Measurements from ENCODE around the gene ASIC2. TPM values are rescaled to one million over a fixed set of nuclear protein-coding genes. Genes with fewer than 3 reads are reported as not detected.
A peak's percentile ranks its signal among the peaks of the same experiment; 100 is the strongest.

ASIC2 gene
- total RNA-seq, 4 donors from 2014 or later, result 0.48 TPM; not detected in 3

- ATAC-seq (ENCODE audit: low FRiP score) (no peak), DNase-seq (ENCODE audit: low spot score) (no peak)
- TF ChIP-seq CTCF (IDR thresholded peaks at IDR 0.05), result no peak
Measured at GRCh38 chr17:33261820-33262219, 31.3 kb downstream of the ASIC2 start.

GRCh38 chr17:33260638-33261037 is 32.5 kb downstream of the ASIC2 start:
- no peak for TF ChIP-seq CTCF (IDR thresholded peaks at IDR 0.05)
- ATAC-seq (ENCODE audit: low FRiP score) (no peak), DNase-seq (ENCODE audit: low spot score) (no peak)

- DNase-seq (ENCODE audit: low spot score), result no peak
- TF ChIP-seq CTCF (IDR thresholded peaks at IDR 0.05), result no peak
- ATAC-seq (ENCODE audit: low FRiP score), result no peak
Measured at GRCh38 chr17:33258296-33258695, 34.8 kb downstream of the ASIC2 start.

GRCh38 chr17:33245183-33245582 is 47.9 kb downstream of the ASIC2 start:
- ATAC-seq (ENCODE audit: low FRiP score) (no peak), DNase-seq (ENCODE audit: low spot score) (no peak)
- TF ChIP-seq CTCF (IDR thresholded peaks at IDR 0.05), result no peak

- no peak for ATAC-seq (ENCODE audit: low FRiP score)
- no peak for DNase-seq (ENCODE audit: low spot score)
- TF ChIP-seq CTCF (IDR thresholded peaks at IDR 0.05), result no peak
Measured at GRCh38 chr17:33243732-33244131, 49.4 kb downstream of the ASIC2 start.

GRCh38 chr17:33242375-33243124 is 50.5 kb downstream of the ASIC2 start:
- ATAC-seq (ENCODE audit: low FRiP score) (no peak), DNase-seq (ENCODE audit: low spot score) (no peak)
- no peak for TF ChIP-seq CTCF (IDR thresholded peaks at IDR 0.05)

- no peak for DNase-seq (ENCODE audit: low spot score)
- no peak for TF ChIP-seq CTCF (IDR thresholded peaks at IDR 0.05)
- peak; percentile 94 for ATAC-seq (ENCODE audit: low FRiP score)
Measured at GRCh38 chr17:33241390-33241789, 51.7 kb downstream of the ASIC2 start.

Data from omental fat pad (tissue), 4 donors.